Pulmonary artery endothelial cell (primary cell): ENCODE data around the gene IL17C. TPM values are rescaled to one million over a fixed set of nuclear protein-coding genes. Genes with fewer than 3 reads are reported as not detected.

Experiments
- DNase-seq: peaks from one replicate; pipeline ENCODE4 v3.0.0-alpha.2; 2011; ENCODE audit warnings: low read depth, low spot score
- total RNA-seq: library from RNA; depleted of rRNA; stranded (reverse); fragments of >200 nt; gene quantifications from 2 replicates; pipeline ENCODE4 v1.2.3, GENCODE V29; 2014

The IL17C gene
- total RNA-seq, 1 donor from 2014 or later: not detected

DNA sequence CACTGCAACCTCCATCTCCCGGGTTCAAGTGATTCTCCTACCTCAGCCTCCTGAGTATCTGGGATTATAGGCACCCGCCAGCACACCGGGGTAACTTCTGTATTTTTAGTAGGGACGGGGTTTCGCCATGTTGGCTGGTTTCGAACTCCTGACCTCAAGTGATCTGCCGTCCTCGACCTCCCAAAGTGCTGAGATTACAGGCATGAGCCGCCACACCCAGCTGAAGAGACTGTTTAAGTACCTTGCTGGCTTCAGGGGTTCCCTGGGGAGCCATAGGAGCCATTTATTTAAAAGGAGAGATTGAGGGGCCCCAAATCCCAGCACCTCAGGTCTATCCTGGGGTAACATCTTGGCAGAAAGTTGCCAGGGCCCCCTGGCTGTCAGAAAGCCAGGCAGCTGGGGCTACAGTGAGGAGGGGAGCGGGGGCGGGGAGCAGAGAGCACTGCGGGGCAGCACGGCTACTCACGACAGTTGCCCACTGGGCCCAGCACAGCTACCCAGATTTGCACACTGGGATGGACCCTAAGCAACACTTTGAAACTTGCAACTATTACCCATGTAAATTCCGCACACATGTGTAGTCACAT, 46.3 kb downstream of the IL17C start:
- no peak for DNase-seq

DNA sequence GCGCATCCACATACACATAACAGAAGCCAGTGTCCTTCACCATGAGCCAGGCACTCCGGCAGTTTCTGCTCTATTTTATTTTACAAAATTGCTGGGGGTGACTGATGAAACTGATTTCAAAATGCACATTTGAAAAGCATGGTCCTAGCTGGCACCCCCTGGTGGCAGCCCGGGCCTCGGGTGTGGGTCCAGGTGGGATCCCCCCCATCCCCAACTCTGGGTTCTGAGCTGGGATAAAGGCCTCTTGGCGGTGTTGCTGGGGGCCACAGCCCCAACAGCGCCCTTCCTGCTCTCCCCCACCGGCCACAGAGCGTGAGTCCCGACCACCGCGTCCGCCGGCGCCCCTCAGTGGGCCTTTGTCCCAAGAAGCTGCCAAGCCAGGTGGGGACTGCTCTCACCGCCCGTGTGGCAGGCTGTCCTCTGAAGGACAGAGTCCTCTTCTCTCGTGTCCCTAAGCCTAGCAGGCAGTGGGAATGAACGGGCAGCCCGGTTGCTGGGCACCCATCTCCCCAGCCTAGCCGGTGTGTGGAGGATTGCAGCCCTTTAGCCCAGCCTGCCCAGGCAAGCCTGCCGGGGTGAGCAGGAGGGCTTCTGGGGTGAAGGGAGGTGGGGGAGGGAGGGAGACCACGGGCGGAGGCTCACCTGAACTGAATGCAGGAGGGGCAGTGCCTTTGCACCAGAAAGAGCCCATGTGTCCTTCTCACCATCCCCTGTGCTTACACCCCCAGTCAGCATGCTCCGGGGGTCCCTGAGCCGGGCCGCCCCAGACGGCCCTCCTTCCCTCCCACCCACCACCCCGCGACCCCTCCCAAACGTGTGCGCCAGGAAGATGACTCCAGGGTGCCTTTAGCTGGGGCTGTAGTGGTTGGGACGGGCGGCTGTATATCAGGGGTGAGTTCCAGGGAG, 47.0 kb downstream of the IL17C start:
- no peak for DNase-seq

- DNase-seq: no peak
Observed at GRCh38 chr16:88686062-88686438, 47.7 kb downstream of the IL17C start.

DNA sequence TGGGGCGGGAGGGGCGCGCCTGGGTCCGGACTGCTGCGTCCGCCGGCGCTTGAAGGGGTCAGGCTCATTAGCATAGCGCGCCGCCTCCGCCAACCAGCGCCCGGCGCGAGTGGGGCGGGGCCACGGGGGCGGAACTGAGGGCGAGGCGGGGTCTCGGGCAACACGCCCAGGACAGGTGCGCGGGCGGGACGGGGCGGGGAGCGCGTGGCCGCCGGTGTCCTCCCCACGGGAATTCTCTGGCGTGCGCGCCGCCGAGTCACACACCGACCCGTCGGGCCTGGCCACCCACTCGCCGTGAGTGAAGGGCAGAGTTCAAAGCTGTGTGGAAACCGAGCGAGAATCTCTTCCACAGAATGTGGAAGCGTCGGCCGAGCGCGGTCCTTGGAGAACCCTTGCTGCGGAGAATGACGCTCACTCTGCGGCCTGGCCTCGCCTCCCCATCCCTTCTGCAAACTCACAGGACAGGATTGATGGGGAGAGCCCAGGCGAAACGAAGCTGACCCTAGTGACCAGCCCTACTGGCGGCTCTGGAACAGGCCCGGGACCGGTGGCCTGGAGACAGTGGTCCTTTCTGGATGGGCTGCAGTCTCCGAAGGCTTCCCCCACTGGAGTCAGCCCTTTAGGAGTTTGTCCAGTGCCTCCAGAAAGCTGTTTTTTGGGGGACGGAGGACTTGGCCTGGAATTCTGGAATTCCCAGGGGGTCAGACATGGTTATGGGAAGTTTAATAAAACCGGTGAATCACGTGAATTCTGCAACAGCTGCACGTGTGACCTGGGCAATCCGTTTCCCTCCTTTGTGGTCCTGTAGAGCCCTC, 48.3 kb downstream of the IL17C start, which contains the start of gene SNAI3:
Gene SNAI3 (minus strand): TSS at position 69 of the 815 bp plus-strand sequence. CDS start 101 bp downstream, outside the sequence.
- no peak for DNase-seq

DNA sequence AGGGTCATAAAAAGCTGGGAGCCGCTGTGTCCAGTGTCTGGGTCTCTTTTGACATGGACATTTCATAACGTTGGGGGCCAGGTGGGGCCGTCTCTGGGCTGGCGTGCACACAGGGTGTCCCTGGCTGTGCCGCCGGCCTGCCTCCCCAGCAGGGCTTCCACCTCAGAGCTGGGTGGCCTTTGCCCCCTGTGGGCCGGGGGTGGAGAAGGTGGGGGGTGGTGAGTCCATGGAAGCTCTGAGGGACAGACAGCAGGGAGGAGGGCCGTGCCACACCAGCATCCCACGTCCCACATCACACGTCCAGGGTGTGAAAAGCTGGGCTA, 48.8 kb downstream of the IL17C start:
- DNase-seq: no peak

DNA sequence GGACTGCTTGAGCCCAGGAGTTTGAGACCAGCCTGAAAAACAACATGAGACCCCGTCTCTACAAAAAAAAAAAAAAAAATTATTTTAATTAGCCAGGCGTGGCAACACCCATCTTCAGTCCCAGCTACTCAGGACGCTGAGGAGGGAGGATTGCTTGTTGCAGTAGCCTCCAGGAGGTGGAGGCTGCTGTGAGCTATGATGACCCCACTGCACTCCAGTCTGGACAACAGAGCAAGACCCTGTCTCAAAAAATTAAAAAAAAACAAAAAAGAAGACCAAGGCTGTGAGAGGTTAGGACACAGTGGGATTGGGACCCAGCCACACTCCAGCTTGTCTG, 49.3 kb downstream of the IL17C start:
- DNase-seq: no peak

- DNase-seq: no peak
Observed at GRCh38 chr16:88688013-88688778, 49.8 kb downstream of the IL17C start.

Other genes starting within 250 kb of the IL17C start
- 1.2 and 2.0 TPM in 2 replicates for gene ZFPM1, start 185.3 kb upstream of the IL17C start, total RNA-seq
- gene ZC3H18, start 68.2 kb upstream of the IL17C start, total RNA-seq: 11.1 and 15.4 TPM in 2 replicates
- gene CYBA, start 12.5 kb downstream of the IL17C start, total RNA-seq: 20.8 and 34.5 TPM in 2 replicates
- gene MVD, start 24.5 kb downstream of the IL17C start, total RNA-seq: 67.3 and 78.5 TPM in 2 replicates
- gene SNAI3, start 47.9 kb downstream of the IL17C start, total RNA-seq: 0.14 and 0.33 TPM in 2 replicates
- 13.4 and 20.8 TPM in 2 replicates for gene RNF166, start 67.8 kb downstream of the IL17C start, total RNA-seq
- gene CTU2, start 67.9 kb downstream of the IL17C start, total RNA-seq: 29.6 and 33.6 TPM in 2 replicates
- 254 and 312 TPM in 2 replicates for gene PIEZO1, start 146.6 kb downstream of the IL17C start, total RNA-seq
- 9.4 and 9.9 TPM in 2 replicates for gene CDT1, start 165.2 kb downstream of the IL17C start, total RNA-seq
- gene APRT, start 173.4 kb downstream of the IL17C start, total RNA-seq: 104 and 142 TPM in 2 replicates
- gene GALNS, start 218.4 kb downstream of the IL17C start, total RNA-seq: 16.8 and 21.9 TPM in 2 replicates
- gene TRAPPC2L, start 218.6 kb downstream of the IL17C start, total RNA-seq: 44.6 and 62.0 TPM in 2 replicates
- not detected in 2 replicates for gene PABPN1L, start 228.1 kb downstream of the IL17C start, total RNA-seq